Suppressor macrophage treated with lipopolysaccharide for 1 hour (primary cell): ENCODE measurements around the gene SUCO.
A peak's percentile ranks its signal among the peaks of the same experiment; 100 is the strongest.

Source experiments
- DNase-seq, 3 donors: peaks; one replicate each; pipeline ENCODE4 v3.0.0-alpha.2; 2020 to 2022

Gene SUCO

GRCh38 chr1:172650474-172651193, 117.7 kb downstream of the SUCO start:
- DNase-seq, result no peak

DNA sequence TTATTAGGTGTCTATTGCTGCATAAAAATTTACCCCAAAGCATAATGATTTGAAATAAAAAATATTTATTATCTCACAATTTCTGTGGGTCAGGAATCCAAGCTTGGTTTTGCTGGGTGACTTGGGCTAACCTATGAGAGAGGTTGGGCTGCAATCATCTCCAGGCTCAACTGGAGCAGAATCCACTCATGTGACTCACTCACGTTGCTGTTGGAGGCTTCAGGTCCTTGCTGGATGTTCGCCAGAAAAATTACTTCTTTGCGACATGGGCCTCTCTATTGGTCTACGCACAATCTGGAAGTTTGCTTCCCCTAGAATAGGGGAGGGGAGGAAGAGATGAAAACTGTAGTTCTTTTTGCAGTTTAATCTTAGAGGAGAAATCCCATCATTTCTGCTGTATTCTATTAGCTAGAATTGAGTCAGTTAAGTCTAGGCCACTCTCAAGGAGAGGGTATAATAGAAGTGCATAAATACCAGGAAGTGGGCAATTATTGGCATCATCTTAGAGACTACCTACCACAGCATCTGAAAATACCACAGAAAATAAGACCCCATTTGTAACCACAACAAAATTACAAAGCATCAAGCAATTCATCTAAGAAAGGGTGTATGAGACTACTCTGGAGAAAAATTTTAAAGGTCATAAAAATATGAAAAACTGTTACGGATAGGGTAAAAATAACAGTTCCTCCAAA, 120.2 kb downstream of the SUCO start:
- no peak for DNase-seq

DNA sequence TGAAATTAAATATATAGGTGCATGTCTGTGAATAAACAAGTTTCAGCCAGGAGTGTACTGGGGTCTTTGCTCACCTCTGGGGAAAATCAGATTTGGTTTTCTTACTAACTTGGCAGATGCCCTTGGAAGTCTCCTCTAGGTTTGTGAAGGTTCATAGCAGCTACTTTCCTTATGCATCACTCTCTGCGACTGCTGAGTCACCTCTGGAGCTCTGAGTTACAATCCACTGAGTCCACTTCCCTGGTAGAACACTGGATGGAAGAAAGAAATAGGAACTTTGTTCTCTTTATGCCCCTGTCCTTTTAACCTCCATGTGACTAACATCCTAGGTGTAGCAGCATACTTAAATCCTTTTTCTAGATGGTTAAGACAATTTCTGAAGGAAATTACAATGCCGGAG, 121.6 kb downstream of the SUCO start:
- DNase-seq, result peak; percentile 21 to 35 (median 34)

DNA sequence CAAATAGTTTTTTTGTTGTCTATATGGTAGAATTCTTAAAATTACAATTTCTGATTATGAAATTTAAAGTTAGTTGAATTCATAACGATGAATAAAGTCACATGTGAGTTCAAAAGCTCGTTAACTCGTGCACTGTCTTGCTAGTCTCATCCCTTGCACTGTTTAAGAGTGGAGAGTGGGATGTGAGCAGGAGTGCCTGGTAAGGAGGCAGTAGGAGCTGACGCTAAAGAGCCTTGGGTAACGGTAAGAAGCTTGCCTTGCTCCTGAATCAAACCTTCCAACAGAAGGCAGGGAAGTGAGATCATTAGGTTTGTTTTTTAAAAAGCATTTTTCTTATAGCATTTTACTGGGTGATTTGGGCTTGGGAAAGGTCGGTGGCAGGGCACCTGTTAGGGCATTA, 123.6 kb downstream of the SUCO start:
- no peak for DNase-seq

GRCh38 chr1:172657586-172657985, 124.6 kb downstream of the SUCO start:
- DNase-seq, result no peak

DNA sequence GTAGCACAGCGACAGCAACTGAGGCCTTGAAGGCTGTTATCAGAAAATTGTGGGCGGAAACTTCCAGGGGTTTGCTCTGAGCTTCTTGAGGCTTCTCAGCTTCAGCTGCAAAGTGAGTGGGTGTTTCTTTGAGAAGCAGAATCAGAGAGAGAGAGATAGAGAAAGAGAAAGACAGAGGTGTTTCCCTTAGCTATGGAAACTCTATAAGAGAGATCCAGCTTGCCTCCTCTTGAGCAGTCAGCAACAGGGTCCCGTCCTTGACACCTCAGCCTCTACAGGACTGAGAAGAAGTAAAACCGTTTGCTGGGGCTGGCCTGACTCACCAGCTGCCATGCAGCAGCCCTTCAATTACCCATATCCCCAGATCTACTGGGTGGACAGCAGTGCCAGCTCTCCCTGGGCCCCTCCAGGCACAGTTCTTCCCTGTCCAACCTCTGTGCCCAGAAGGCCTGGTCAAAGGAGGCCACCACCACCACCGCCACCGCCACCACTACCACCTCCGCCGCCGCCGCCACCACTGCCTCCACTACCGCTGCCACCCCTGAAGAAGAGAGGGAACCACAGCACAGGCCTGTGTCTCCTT, 126.0 kb downstream of the SUCO start, which contains the start of gene FASLG:
TSS of gene FASLG (plus strand) at position 233 of the 583 bp plus-strand sequence. CDS start at position 332, 99 bp downstream.
- DNase-seq, result no peak

DNA sequence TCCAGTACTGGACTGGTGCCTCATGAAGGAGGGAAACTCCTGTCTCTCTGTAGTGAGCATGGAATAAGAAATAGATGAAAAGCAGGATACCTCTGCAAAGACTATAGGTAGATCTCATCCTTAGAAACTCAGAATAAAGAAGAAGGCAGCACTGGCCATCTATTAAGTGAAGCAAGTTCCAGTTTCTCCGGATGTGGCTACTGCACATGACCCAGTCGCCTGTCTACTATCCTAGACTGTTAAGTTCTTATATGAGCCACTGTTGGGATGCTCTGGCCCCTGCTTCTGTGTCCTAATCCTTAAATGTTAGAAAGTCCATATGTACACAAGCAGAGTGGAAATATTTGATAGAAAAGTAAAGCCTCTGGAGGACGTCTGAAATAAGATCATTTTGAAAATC, 128.2 kb downstream of the SUCO start:
- DNase-seq, result no peak
